HTERT RPE-1 (cell line): ENCODE measurements around the gene GNB3.
"Not testable (repeated sequence)": the region's sequence is repeated elsewhere in the genome, so short reads cannot be mapped to it uniquely, and the experiment has no call there.

Experiments used
- in situ Hi-C: fragments of 300-500 bp; cut with MboI; formaldehyde crosslinking; loops from 4 replicates; pipeline ENCODE4 v1.14.3; 2020; ENCODE audit warnings: low sequenced_read_pairs

GNB3 gene

DNA sequence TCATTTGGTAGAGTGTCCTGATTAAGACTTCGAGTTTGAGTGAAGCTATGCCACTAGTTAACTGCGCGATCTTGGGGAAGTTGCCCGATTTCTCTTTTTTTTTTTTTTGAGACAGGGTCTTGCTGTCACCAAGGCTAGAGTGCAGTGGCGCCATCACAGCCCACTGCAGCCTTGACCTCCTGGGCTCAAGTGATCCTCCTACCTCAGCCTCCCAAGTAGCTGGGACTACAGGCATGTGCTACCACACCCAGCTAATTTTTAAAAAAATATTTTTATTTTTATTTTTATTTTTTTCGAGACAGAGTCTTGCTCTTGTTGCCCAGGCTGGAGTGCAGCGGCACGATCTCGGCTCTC, 33.3 kb downstream of the GNB3 start:
- in situ Hi-C loops, result not testable (repeated sequence)

DNA sequence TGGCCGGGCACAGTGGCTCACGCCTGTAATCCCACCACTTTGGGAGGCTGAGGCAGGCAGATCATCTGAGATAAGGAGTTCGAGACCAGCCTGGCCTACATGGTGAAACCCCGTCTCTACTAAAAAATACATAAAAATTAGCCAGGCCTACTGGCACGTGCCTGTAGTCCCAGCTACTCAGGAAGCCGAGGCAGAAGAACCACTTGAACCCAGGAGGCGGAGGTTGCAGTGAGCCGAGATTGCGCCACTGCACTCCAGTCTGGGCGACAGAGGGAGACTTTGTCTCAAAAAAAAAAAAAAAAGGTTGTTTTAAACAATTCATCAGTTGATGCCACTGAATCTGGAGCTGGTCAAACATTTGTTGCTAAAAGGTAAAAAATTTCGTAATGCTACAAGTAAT, 39.1 kb downstream of the GNB3 start:
- in situ Hi-C loops, result not testable (repeated sequence)

DNA sequence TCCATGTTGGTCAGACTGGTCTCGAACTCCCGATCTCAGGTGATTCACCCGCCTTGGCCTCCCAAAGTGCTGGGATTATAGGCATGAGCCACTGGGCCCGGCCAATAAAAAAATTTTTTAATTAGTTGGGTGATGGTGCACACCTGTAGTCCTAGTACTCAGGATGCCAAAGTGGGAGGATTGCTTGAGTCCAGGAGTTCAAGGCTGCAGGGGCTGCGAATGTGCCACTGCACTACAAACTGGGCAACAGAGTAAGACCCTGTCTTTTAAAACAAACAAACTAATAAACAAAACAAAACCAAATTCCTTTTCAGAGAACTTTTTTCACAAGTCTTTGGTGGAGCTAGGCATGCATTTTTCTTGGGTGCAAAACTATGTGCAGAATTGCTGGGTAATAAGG, 42.5 kb downstream of the GNB3 start:
- in situ Hi-C loops, result no loop called here

GRCh38 chr12:6883683-6884082, 43.0 kb downstream of the GNB3 start:
- in situ Hi-C loops, result no loop called here

DNA sequence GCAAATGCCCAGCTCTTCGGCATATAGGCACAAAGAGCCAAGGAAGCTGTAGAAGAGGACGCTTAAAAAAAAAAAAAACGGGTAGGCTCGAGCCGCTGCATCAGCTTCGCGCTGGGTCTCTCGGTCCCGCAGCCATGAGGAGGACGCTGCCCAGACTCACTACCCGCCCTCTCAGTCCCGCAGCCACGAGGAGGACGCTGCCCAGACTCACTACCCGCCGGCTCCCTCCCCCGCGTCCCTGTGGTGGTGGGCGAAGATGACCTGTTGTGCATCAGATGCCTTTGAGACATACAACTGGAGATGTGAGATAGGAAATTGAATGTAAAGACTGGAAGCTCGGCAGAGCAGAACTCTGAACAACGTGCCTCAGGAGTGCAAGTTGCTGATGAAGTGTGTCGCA, 43.8 kb downstream of the GNB3 start:
- in situ Hi-C loops, result no loop called here

GRCh38 chr12:6886206-6886999, 45.7 kb downstream of the GNB3 start:
- in situ Hi-C loops, result not testable (repeated sequence)

DNA sequence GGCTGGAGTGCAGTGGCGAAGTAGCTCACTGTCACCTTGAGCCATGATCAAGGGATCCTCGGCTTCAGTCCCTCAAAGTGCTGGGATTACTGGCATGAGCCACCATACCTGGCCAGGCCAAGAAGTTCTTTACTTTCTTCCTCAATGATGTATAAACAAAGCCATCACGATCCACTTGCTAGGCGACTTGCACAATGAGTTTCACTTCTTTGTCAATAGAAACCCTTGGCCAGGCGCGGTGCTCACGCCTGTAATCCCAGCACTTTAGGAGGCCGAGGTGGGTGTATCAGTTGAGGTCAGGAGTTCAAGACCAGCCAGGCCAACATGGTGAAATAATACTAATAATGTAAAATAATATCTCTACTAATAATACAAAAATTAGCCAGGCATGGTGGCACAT, 46.7 kb downstream of the GNB3 start:
- in situ Hi-C loops, result no loop called here

GRCh38 chr12:6888360-6888759, 47.6 kb downstream of the GNB3 start:
- in situ Hi-C loops, result no loop called here

- in situ Hi-C loops, result not testable (repeated sequence)
Measured at GRCh38 chr12:6888794-6889193, 48.1 kb downstream of the GNB3 start.

DNA sequence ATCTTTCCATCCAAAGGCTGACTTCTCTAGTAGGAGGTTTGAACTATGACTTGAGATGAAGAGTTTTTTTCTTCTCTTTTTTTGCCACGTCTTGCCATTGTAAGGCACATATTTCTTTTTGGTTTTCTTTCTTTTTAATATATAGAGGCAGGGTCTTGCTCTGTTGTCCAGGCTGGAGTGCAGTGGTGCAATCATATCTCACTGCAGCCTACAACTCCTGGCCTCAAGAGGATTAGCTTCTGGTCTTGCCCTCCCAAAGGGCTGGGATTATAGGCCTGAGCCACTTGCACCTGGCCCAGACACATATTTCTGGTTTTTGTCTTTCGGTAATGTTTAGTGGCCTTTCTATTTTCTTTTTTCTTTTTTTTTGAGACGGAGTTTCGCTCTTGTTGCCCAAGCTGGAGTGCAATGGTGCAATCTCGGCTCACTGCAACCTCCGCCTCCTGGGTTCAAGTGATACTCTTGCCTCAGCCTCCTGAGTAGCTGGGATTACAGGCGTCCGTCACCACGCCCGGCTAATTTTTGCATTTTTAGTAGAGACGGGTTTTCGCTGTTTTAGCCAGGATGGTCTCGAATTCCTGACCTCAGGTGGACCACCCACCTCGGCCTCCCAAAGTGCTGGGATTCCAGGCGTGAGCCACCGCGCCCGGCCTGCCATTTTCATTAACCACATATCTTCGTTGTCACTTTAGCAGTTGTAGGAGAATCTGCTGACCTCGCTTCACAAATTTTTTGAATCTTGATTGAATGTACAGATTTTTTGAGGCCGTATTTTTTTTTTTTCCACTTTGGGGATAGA, 49.2 kb downstream of the GNB3 start:
- in situ Hi-C loops, result not testable (repeated sequence)

GRCh38 chr12:6890789-6891645, 50.3 kb downstream of the GNB3 start:
- in situ Hi-C loops, result no loop called here

GRCh38 chr12:6891646-6892001, 50.9 kb downstream of the GNB3 start:
- in situ Hi-C loops, result no loop called here

DNA sequence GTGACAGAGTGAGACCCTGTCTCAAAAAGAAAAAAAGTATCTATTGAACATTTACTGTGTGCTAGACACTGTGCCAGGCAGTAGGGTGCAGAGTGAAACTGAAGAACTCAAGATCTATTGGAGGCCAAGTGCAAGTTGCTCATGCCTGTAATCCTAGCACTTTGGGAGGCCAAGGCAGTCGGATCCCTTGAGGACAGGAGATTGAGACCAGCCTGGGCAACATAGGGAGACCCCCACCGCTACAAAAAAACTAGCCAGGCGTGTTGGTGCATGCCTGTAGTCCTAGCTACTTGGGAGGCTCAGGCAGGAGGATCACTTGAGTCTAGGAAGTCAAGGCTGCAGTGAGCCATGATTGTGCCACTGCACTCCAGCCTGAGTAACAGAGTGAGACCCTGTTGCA, 52.0 kb downstream of the GNB3 start:
- in situ Hi-C loops, result not testable (repeated sequence)

DNA sequence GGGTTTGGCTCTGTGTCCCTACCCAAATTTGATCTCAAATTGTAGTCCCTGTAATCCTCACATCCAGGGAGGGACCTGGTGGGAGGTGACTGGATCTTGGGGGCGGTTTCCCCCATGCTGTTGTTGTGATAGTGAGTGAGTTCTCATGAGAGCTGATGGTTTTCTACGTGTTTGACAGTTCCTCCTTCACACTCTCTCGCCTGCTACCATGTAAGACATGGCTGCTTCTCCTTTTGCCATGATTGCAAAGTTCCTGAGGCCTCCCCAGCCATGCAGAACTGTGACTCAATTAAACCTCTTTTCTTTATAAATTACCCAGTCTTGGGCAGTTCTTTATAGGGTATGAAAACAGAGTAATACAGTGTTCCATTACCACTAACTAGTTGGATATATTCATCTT, 53.6 kb downstream of the GNB3 start:
- in situ Hi-C loops, result no loop called here
